GM23248 (cell line): ENCODE data around the gene C3orf49. TPM values are rescaled to one million over a fixed set of nuclear protein-coding genes. Genes with fewer than 3 reads are reported as not detected.

Source experiments
- DNase-seq: peaks from one replicate; pipeline ENCODE4 v3.0.0-alpha.2; 2015
- H2AFZ ChIP-seq: fragments of 200-600 bp; sonication (generic); 2 replicates; pipeline ENCODE4 v1.6.1; 2016; ENCODE audit warnings: antibody characterized with exemption
- H3F3A ChIP-seq: fragments of 200-600 bp; sonication (generic); 2 replicates; pipeline ENCODE4 v1.6.1; 2016; ENCODE audit warnings: mild to moderate bottlenecking, antibody characterized with exemption, mixed run types; ENCODE audit not compliant: insufficient read depth
- H3K27ac ChIP-seq: fragments of 200-600 bp; sonication (generic); 2 replicates; pipeline ENCODE4 v1.5.1; 2016; ENCODE audit warnings: mild to moderate bottlenecking
- H3K27me3 ChIP-seq: fragments of 200-600 bp; sonication (generic); replicated peaks from 2 replicates; pipeline ENCODE4 v1.6.1; 2016; ENCODE audit warnings: mild to moderate bottlenecking; ENCODE audit not compliant: insufficient read depth
- H3K36me3 ChIP-seq: fragments of 200-600 bp; sonication (generic); 2 replicates; pipeline ENCODE4 v1.6.1; 2016; ENCODE audit warnings: low read depth, mild to moderate bottlenecking
- H3K4me1 ChIP-seq: fragments of 200-600 bp; sonication (generic); 2 replicates; pipeline ENCODE4 v1.6.1; 2016; ENCODE audit warnings: mild to moderate bottlenecking; ENCODE audit not compliant: insufficient read depth
- H3K4me2 ChIP-seq: fragments of 200-600 bp; sonication (generic); one replicate; pipeline ENCODE4 v1.6.1; 2016; ENCODE audit warnings: mild to moderate bottlenecking; ENCODE audit not compliant: unreplicated experiment
- H3K4me3 ChIP-seq: fragments of 200-600 bp; sonication (generic); 2 replicates; pipeline ENCODE4 v1.5.1; 2016; ENCODE audit warnings: mild to moderate bottlenecking
- H3K79me2 ChIP-seq: fragments of 200-600 bp; sonication (generic); 2 replicates; pipeline ENCODE4 v1.6.1; 2016; ENCODE audit warnings: mild to moderate bottlenecking; ENCODE audit not compliant: insufficient read depth
- H3K9ac ChIP-seq: fragments of 200-600 bp; sonication (generic); 2 replicates; pipeline ENCODE4 v1.6.1; 2016; ENCODE audit warnings: mild to moderate bottlenecking
- H3K9me2 ChIP-seq: fragments of 200-600 bp; sonication (generic); 2 replicates; pipeline ENCODE4 v1.6.1; 2016; ENCODE audit warnings: mixed run types, mild to moderate bottlenecking, moderate library complexity; ENCODE audit not compliant: insufficient read depth
- H3K9me3 ChIP-seq: fragments of 200-600 bp; sonication (generic); one replicate; pipeline ENCODE4 v1.6.1; 2017; ENCODE audit warnings: low read depth
- H4K20me1 ChIP-seq: fragments of 200-600 bp; sonication (generic); 2 replicates; pipeline ENCODE4 v1.6.0; 2016; ENCODE audit not compliant: insufficient read depth
- EZH2 ChIP-seq: fragments of 200-600 bp; sonication (generic); IDR thresholded peaks from 2 replicates; pipeline ENCODE4 v1.6.1; 2018; ENCODE audit warnings: antibody characterized with exemption, mild to moderate bottlenecking; ENCODE audit not compliant: insufficient read depth, poor library complexity, severe bottlenecking
- EZH2phosphoT487 ChIP-seq: fragments of 200-600 bp; sonication (generic); IDR thresholded peaks from 2 replicates; pipeline ENCODE4 v1.6.1; 2018; ENCODE audit warnings: antibody characterized with exemption, moderate library complexity, mild to moderate bottlenecking, low read depth; ENCODE audit not compliant: insufficient read depth
- WGBS, 2 experiments: methylation state at CpG; one replicate each; pipeline ENCODE4 v1.1.6; 2015 to 2017; ENCODE audit warnings: low lambda C conversion rate in 2 of 2, low coverage in 1 of 2; ENCODE audit errors: missing lambda C conversion rate in 2 of 2; 5-methylcytosine and 5-hydroxymethylcytosine counted together
- in situ Hi-C: fragments of 300-500 bp; cut with MboI; formaldehyde crosslinking; loops from 2 replicates; pipeline ENCODE4 v1.15.0; 2020
- polyA plus RNA-seq: library from polyadenylated mRNA; unstranded; fragments of >200 nt; fragmentation: Nextera tagmentation; extraction: Ambion mirVana; gene quantifications from 2 replicates; pipeline ENCODE4 v1.2.1, GENCODE V29; 2016
- total RNA-seq: library from RNA; depleted of rRNA; stranded (reverse); fragments of >200 nt; shearing (Covaris generic); gene quantifications from 2 replicates; pipeline ENCODE4 v1.2.3, GENCODE V29; 2014

The C3orf49 gene
- total and polyA plus RNA-seq, 2 experiments from 2014 or later, result not detected

DNA sequence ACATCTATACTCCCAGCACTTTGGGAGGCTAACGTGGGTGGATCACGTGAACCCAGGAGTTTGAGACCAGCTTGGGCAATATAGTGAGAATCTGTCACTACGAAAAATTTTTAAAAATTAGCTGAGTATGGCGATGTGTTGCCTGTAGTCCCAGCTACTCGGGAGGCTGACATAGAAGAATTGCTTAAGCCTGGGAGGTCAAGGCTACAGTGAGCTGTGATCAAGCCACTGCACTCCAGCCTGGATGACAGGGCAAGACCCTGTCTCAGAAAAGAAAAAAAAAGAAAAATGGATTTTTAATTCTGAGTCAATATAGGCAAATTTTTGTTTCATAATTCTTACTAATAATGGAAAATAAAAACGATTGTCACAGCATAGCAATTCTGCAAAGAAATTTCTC, 13.3 kb downstream of the C3orf49 start:
- no peak for DNase-seq
- no peaks in the 10 kb centered on the region for H3K4me1 ChIP-seq
- WGBS, 2 experiments, result 91 to 93% methylated on average over 6 of the region's 6 CpGs
- no peaks in the 10 kb centered on the region for H4K20me1 ChIP-seq
- H3K27ac ChIP-seq, result no peak overlapping the region
- H3K27me3 ChIP-seq, result no peaks in the 10 kb centered on the region
- no peaks in the 10 kb centered on the region for H3K9me3 ChIP-seq
- peaks cover 61% of the 10 kb centered on the region for H3K36me3 ChIP-seq
- no peak overlapping the region for H3K4me2 ChIP-seq
- H3K9me2 ChIP-seq, result no peaks in the 10 kb centered on the region
- no peak overlapping the region for H3K9ac ChIP-seq
- TF ChIP-seq EZH2, result no peak
- TF ChIP-seq EZH2phosphoT487, result no peak
- no peaks in the 10 kb centered on the region for H3K79me2 ChIP-seq
- H3F3A ChIP-seq, result no peaks in the 10 kb centered on the region
- no peak overlapping the region for H3K4me3 ChIP-seq
- no peak overlapping the region for H2AFZ ChIP-seq
- in situ Hi-C loops, result no loop called here

DNA sequence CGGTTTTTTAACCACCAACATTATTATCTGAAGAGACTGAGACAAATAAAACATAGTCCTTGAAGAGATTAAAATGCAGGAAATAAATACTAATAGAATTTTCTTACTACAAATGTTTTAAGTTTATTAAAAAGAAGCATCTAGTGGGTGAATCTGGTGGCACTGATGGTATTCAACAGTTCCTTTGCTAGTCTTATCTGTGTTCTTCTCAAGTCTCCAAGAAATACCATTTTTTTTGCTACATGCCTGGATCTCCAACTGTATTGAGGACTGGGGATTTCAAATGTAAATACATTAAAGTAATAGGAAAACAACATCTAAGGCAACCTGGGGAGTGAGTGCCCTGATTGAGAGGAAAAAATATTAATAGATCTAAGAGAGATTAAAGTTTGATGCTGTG, 22.6 kb downstream of the C3orf49 start:
- TF ChIP-seq EZH2, result no peak

DNA sequence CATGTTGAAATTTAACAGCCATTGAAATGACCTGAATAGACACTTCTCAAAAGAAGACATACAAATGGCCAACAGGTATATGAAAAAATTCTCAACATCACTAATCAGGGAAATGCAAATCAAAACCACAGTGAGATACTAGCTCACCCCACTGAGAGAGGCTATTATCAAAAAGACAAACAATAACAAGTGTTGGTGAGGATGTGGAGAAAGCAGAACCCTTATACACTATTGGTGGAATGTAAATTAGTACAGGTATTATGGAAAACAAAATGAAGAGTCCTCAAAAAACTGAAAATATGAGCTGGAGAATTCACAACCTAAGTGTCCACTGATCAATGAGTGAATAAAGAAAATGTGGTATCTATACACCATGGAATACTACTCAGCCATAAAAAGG, 23.0 kb downstream of the C3orf49 start:
- Histone ChIP-seq H3K36me3 (no peaks in the 10 kb centered on the region; the same call in 1 of the 2 replicates), H3K27me3 (no peaks in the 10 kb centered on the region), H3F3A (no peaks in the 10 kb centered on the region), H3K4me1 (no peaks in the 10 kb centered on the region), H3K4me2 (no peak overlapping the region), H2AFZ (no peak overlapping the region), H3K9me2 (no peaks in the 10 kb centered on the region), H4K20me1 (no peaks in the 10 kb centered on the region), H3K9ac (no peak overlapping the region), H3K79me2 (peaks cover 75% of the 10 kb centered on the region), H3K4me3 (no peak overlapping the region), H3K27ac (no peak overlapping the region), H3K9me3 (no peaks in the 10 kb centered on the region)
- in situ Hi-C loops, result no loop called here
- TF ChIP-seq EZH2 (no peak), EZH2phosphoT487 (no peak)
- no peak for DNase-seq

More for the DNA sequence above, 22.6 kb downstream of the C3orf49 start:
- H3K79me2 ChIP-seq, result peaks cover 71% of the 10 kb centered on the region
- H3K4me2 ChIP-seq, result no peak overlapping the region
- no peak overlapping the region for H2AFZ ChIP-seq
- no peaks in the 10 kb centered on the region for H3K27me3 ChIP-seq
- no peaks in the 10 kb centered on the region for H3K9me3 ChIP-seq
- H3K9me2 ChIP-seq, result no peaks in the 10 kb centered on the region
- peaks cover under 1% of the 10 kb centered on the region; the same call in 1 of the 2 replicates for H3K36me3 ChIP-seq
- DNase-seq, result no peak
- no peak overlapping the region for H3K27ac ChIP-seq
- WGBS, 2 experiments, result 11 to 14% methylated on average over 1 of the region's 1 CpG
- H3F3A ChIP-seq, result no peaks in the 10 kb centered on the region
- H3K9ac ChIP-seq, result no peak overlapping the region
- no peaks in the 10 kb centered on the region for H3K4me1 ChIP-seq
- in situ Hi-C loops, result no loop called here
- no peaks in the 10 kb centered on the region for H4K20me1 ChIP-seq
- H3K4me3 ChIP-seq, result no peak overlapping the region

DNA sequence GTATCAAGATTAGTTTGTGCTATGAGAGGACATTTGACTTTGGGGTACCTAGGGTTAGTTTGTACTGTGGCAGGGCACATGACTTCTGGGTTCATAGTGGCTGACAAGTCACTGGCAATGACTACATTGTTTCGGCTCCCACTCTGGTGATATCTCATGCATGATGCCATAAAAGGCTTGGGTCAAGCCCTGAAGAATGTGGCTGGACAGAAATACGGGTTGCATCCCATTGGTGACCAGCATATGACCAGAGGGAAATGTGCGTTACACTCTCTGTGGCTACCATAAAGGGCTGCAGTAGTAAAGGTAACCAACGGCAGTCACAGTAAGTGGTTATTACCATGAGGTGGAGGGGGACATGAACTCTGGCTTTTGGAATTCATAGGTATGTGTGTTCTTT, 26.1 kb downstream of the C3orf49 start:
- Histone ChIP-seq H3K9ac (no peak overlapping the region), H3F3A (no peaks in the 10 kb centered on the region), H3K4me2 (no peak overlapping the region), H3K9me3 (no peaks in the 10 kb centered on the region), H3K27me3 (no peaks in the 10 kb centered on the region), H3K4me1 (no peaks in the 10 kb centered on the region), H3K4me3 (no peak overlapping the region), H3K79me2 (peaks cover 93% of the 10 kb centered on the region), H3K36me3 (no peaks in the 10 kb centered on the region), H4K20me1 (no peaks in the 10 kb centered on the region), H3K9me2 (no peaks in the 10 kb centered on the region), H2AFZ (no peak overlapping the region), H3K27ac (no peak overlapping the region)
- in situ Hi-C loops, result no loop called here
- TF ChIP-seq EZH2 (no peak), EZH2phosphoT487 (no peak)
- WGBS, 2 experiments, result 85 to 92% methylated on average over 4 of the region's 4 CpGs
- no peak for DNase-seq
